Loucy (cell line): ENCODE data around the gene SYNC.

Experiments used
- H2AFZ ChIP-seq: fragments of 200-600 bp; sonication (generic); 2 replicates; pipeline ENCODE4 v1.6.0; 2016; ENCODE audit warnings: antibody characterized with exemption, mild to moderate bottlenecking, low read length, moderate library complexity
- H3F3A ChIP-seq: fragments of 200-600 bp; 2 replicates; pipeline ENCODE4 v1.6.0; 2016; ENCODE audit warnings: antibody characterized with exemption, low read depth, mild to moderate bottlenecking
- H3K27me3 ChIP-seq: fragments of 200-600 bp; sonication (generic); 2 replicates; pipeline ENCODE4 v1.6.1; 2014; ENCODE audit warnings: low read length, mild to moderate bottlenecking; ENCODE audit not compliant: insufficient read depth, poor library complexity, severe bottlenecking
- H3K36me3 ChIP-seq: fragments of 200-600 bp; sonication (generic); 2 replicates; pipeline ENCODE4 v1.6.1; 2016; ENCODE audit warnings: low read length; ENCODE audit not compliant: insufficient read depth
- H3K4me1 ChIP-seq: fragments of 200-600 bp; sonication (generic); 2 replicates; pipeline ENCODE4 v1.5.1; 2014; ENCODE audit warnings: low read length, mild to moderate bottlenecking; ENCODE audit not compliant: insufficient read depth, poor library complexity, severe bottlenecking
- H3K4me2 ChIP-seq: fragments of 200-600 bp; sonication (generic); 2 replicates; pipeline ENCODE4 v1.6.0; 2014; ENCODE audit warnings: antibody characterized with exemption, low read length, low read depth, mild to moderate bottlenecking; ENCODE audit not compliant: poor library complexity, severe bottlenecking
- H3K4me3 ChIP-seq: fragments of 200-600 bp; sonication (generic); 2 replicates; pipeline ENCODE4 v1.5.1; 2014; ENCODE audit warnings: low read length, mild to moderate bottlenecking, mixed read lengths; ENCODE audit not compliant: poor library complexity, severe bottlenecking
- H3K79me2 ChIP-seq: fragments of 200-600 bp; sonication (generic); 2 replicates; pipeline ENCODE4 v1.6.1; 2014; ENCODE audit warnings: low read length; ENCODE audit not compliant: insufficient read depth
- H3K9ac ChIP-seq: fragments of 200-600 bp; sonication (generic); 2 replicates; pipeline ENCODE4 v1.6.0; 2014; ENCODE audit warnings: mild to moderate bottlenecking, low read depth, low read length, moderate library complexity; ENCODE audit not compliant: poor library complexity, severe bottlenecking
- H3K9me2 ChIP-seq: fragments of 200-600 bp; sonication (generic); replicated peaks from 2 replicates; pipeline ENCODE4 v1.6.1; 2016; ENCODE audit warnings: low read depth, low read length, mixed read lengths
- H3K9me3 ChIP-seq: fragments of 200-600 bp; sonication (generic); 2 replicates; pipeline ENCODE4 v1.6.1; 2014; ENCODE audit warnings: mild to moderate bottlenecking, antibody characterized with exemption, low read length, low read depth; ENCODE audit not compliant: insufficient read depth
- H4K20me1 ChIP-seq: fragments of 200-600 bp; sonication (generic); 2 replicates; pipeline ENCODE4 v1.6.0; 2014; ENCODE audit warnings: antibody characterized with exemption, low read length, mild to moderate bottlenecking; ENCODE audit not compliant: insufficient read depth, poor library complexity, severe bottlenecking
- EZH2phosphoT487 ChIP-seq: fragments of 200-600 bp; IDR thresholded peaks from 2 replicates; pipeline ENCODE4 v1.6.1; 2018; ENCODE audit warnings: antibody characterized with exemption, mild to moderate bottlenecking, moderate library complexity, borderline replicate concordance
- TF ChIP-seq, protein P1 (sequence below): fragments of 200-600 bp; sonication (generic); conservative IDR thresholded peaks from 2 replicates; pipeline ENCODE4 v1.5.1; 2014; ENCODE audit warnings: mild to moderate bottlenecking, antibody characterized with exemption, low read length

SYNC gene

DNA sequence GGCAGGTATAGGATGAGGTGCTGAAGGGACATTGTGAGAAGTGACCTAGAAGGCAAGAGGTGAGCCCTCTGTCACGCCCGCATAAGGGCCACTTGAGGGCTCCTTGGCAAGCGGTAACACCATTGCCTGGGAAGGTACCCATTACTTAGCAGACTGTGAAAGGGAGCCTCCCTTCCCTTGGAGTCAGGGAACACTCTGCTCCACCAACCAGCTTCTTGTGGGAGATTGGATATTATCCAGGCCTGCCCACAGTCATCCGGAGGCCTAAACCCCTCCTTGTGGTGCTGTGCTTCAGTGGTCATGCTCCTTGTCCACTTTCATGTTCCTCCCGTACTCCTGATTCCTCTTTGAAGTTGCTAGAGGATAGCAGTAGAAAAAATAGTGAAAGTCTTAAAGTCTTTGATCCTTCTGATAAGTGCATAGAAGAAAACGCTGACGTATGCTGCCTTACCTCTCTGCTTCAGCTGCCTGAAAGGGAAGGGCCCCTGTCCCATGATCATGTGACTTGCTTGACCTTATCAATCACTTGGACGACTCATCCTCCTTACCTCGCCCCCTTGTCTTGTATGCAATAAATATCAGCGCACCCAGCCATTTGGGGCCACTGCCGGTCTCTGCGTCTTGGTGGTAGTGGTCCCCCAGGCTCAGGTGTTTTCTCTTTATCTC is 35.5 kb downstream of the SYNC start:
- H3K36me3 ChIP-seq, result peaks cover 86% of the 10 kb centered on the region

DNA sequence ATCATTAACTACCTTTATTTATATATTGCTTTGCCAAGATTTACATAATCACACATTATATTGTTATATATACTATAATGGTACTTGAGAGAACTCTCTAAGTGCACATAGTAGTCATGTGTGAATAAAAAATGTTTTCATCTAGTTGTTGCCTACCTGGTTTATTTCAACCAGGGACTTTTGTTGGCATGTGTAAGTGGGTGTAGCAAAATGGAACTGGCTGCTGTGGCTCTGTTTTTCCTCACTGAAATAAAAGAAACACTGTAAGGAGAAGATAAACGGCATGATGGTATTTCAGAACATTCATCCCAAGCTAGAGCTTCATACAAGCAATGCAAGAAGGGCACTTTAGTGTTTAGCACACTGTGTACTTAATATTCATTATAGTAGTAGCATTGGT is 36.7 kb downstream of the SYNC start:
- H3K79me2 ChIP-seq, result peaks cover 53% of the 10 kb centered on the region
- H3K4me1 ChIP-seq, result peaks cover 2% of the 10 kb centered on the region
- no peaks in the 10 kb centered on the region for H3K27me3 ChIP-seq
- H3K9me2 ChIP-seq, result no peaks in the 10 kb centered on the region
- no peaks in the 10 kb centered on the region for H3F3A ChIP-seq
- no peaks in the 10 kb centered on the region for H3K9me3 ChIP-seq
- no peak overlapping the region for H2AFZ ChIP-seq
- no peak overlapping the region for H3K4me2 ChIP-seq
- peaks cover 58% of the 10 kb centered on the region for H4K20me1 ChIP-seq
- no peak overlapping the region for H3K4me3 ChIP-seq
- TF ChIP-seq EZH2phosphoT487, result no peak
- H3K9ac ChIP-seq, result no peak overlapping the region
- peaks cover 82% of the 10 kb centered on the region for H3K36me3 ChIP-seq

More for the DNA sequence above, 35.5 kb downstream of the SYNC start:
- Histone ChIP-seq H3K4me2 (no peak overlapping the region), H3K9ac (no peak overlapping the region), H3K9me3 (no peaks in the 10 kb centered on the region), H3K27me3 (no peaks in the 10 kb centered on the region), H3K4me1 (no peaks in the 10 kb centered on the region), H4K20me1 (peaks cover 51% of the 10 kb centered on the region), H3K79me2 (peaks cover 42% of the 10 kb centered on the region), H3K4me3 (no peak overlapping the region), H2AFZ (no peak overlapping the region), H3F3A (no peaks in the 10 kb centered on the region), H3K9me2 (no peaks in the 10 kb centered on the region)
- no peak for TF ChIP-seq EZH2phosphoT487
- TF ChIP-seq, protein P1, sequence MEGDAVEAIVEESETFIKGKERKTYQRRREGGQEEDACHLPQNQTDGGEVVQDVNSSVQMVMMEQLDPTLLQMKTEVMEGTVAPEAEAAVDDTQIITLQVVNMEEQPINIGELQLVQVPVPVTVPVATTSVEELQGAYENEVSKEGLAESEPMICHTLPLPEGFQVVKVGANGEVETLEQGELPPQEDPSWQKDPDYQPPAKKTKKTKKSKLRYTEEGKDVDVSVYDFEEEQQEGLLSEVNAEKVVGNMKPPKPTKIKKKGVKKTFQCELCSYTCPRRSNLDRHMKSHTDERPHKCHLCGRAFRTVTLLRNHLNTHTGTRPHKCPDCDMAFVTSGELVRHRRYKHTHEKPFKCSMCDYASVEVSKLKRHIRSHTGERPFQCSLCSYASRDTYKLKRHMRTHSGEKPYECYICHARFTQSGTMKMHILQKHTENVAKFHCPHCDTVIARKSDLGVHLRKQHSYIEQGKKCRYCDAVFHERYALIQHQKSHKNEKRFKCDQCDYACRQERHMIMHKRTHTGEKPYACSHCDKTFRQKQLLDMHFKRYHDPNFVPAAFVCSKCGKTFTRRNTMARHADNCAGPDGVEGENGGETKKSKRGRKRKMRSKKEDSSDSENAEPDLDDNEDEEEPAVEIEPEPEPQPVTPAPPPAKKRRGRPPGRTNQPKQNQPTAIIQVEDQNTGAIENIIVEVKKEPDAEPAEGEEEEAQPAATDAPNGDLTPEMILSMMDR, result no peak

DNA sequence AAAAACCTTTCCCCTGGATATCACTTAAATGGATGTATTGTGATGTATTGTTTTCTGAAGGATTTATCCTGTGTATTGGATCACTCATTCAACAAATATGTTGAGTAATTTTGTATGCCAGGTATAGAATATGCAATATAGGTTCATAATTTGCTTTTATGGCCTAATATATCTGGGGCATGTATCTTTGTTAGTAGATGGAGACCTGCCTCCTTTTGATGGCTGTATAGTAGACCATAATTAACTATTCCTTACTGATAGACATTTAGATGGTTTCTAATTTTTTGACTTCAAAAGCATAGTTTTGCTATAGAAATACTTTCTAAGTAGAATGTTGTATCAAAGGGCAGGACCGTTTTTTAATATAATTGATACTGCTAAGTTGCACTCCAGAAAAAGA is 43.0 kb downstream of the SYNC start:
- Histone ChIP-seq H3K4me2 (peak overlapping the region; percentile 21), H3K9me3 (no peaks in the 10 kb centered on the region), H3K79me2 (peaks cover 87% of the 10 kb centered on the region), H2AFZ (no peak overlapping the region), H3K9ac (no peak overlapping the region), H3F3A (no peaks in the 10 kb centered on the region; the same call in 1 of the 2 replicates), H3K9me2 (no peaks in the 10 kb centered on the region), H3K36me3 (peaks cover 71% of the 10 kb centered on the region), H3K4me3 (no peak overlapping the region), H4K20me1 (peaks cover 84% of the 10 kb centered on the region), H3K4me1 (peaks cover 28% of the 10 kb centered on the region), H3K27me3 (no peaks in the 10 kb centered on the region)
- TF ChIP-seq, protein P1, result no peak
- no peak for TF ChIP-seq EZH2phosphoT487
